GM12873 (cell line): Measurements from ENCODE around the gene ISM2.

Experiments used
- CTCF ChIP-seq: IDR thresholded peaks from 2 replicates; pipeline ENCODE4 v1.5.1; 2012; ENCODE audit warnings: low read depth, mild to moderate bottlenecking, moderate library complexity, low read length, control low read depth; ENCODE audit not compliant: insufficient read depth; ENCODE audit errors: missing control alignments

The ISM2 gene

GRCh38 chr14:77458249-77458950, 40.2 kb downstream of the ISM2 start:
- TF ChIP-seq CTCF: no peak

- no peak for TF ChIP-seq CTCF
Measured at GRCh38 chr14:77457522-77458248, 40.9 kb downstream of the ISM2 start, which contains the start of the genes AHSA1 and VIPAS39. Gene AHSA1, plus strand, starts transcription at chr14:77458093. Its CDS starts 97 bp downstream, at chr14:77458190. Gene VIPAS39, minus strand, starts transcription at chr14:77457601. Its CDS starts 3,499 bp downstream, at chr14:77454102.

GRCh38 chr14:77457115-77457521, 41.5 kb downstream of the ISM2 start:
- no peak for TF ChIP-seq CTCF

GRCh38 chr14:77455966-77456640, 42.5 kb downstream of the ISM2 start:
- no peak for TF ChIP-seq CTCF

- no peak for TF ChIP-seq CTCF
Measured at GRCh38 chr14:77442196-77442595, 56.4 kb downstream of the ISM2 start.

- TF ChIP-seq CTCF: no peak
Measured at GRCh38 chr14:77439861-77440260, 58.8 kb downstream of the ISM2 start.

- no peak for TF ChIP-seq CTCF
Measured at GRCh38 chr14:77438596-77438995, 60.0 kb downstream of the ISM2 start.
